Measurements from ENCODE around the gene MYBPH. TPM values are rescaled to one million over a fixed set of nuclear protein-coding genes. Genes with fewer than 3 reads are reported as not detected.

MYBPH gene
- total and polyA plus RNA-seq, 2 donors (not counting 1 experiment from before 2014, with no cell fraction given), result not detected

DNA sequence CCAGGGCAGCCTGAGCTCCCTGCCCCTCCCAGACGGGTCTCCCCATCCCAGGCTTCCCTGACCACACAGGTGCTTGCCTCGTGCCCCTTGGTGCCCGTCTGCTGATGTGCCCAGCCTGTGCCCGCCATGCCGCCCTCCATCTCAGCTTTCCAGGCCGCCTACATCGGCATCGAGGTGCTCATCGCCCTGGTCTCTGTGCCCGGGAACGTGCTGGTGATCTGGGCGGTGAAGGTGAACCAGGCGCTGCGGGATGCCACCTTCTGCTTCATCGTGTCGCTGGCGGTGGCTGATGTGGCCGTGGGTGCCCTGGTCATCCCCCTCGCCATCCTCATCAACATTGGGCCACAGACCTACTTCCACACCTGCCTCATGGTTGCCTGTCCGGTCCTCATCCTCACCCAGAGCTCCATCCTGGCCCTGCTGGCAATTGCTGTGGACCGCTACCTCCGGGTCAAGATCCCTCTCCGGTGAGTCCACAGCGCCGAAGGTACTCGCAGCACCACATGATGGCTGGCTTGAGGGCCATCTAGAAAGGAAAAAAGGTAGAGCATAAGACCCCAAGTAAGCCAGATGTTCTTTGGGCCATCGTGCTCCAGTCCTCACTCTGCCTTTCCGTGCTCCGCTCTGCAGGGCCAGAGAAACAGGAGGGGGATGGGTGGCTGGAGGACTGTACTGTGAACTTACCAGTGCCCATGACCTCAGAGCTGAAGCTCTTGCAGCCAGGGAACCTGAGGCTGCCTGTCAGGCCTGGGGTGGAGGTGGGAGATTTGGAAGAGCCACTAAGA, 46.7 kb downstream of the MYBPH start:
- Mint-ChIP-seq H3K9me3 (ENCODE audit: insufficient read depth) (no peaks in the 10 kb centered on the region), H3K4me3 (no peak overlapping the region), H3K27ac (no peak overlapping the region), H3K4me1 (peaks cover 9% of the 10 kb centered on the region), H3K27me3 (peaks cover 58% of the 10 kb centered on the region)
- no peak overlapping the region for H3K4me3 ChIP-seq (ENCODE audit: control extremely low read depth in 1 of 5, extremely low read depth in 1 of 5, insufficient read depth in 1 of 5, low read depth in 2 of 5, low read length in 4 of 5)
- no peak overlapping the region for H3K4me2 ChIP-seq (replicated peaks; ENCODE audit: low read depth, low read length, poor library complexity, severe bottlenecking)
- no peaks in the 10 kb centered on the region for H3K36me3 ChIP-seq (replicated peaks in 1 of 2; ENCODE audit: control extremely low read depth in 1 of 2, control insufficient read depth in 1 of 2, extremely low read depth in 1 of 2, insufficient read depth in 2 of 2, low read length in 1 of 2)
- H3K79me2 ChIP-seq (ENCODE audit: control insufficient read depth, insufficient read depth, low read length), result no peaks in the 10 kb centered on the region
- no peaks in the 10 kb centered on the region for H4K20me1 ChIP-seq (ENCODE audit: control insufficient read depth, insufficient read depth, low read length, poor library complexity, severe bottlenecking)
- TF ChIP-seq, protein P1, sequence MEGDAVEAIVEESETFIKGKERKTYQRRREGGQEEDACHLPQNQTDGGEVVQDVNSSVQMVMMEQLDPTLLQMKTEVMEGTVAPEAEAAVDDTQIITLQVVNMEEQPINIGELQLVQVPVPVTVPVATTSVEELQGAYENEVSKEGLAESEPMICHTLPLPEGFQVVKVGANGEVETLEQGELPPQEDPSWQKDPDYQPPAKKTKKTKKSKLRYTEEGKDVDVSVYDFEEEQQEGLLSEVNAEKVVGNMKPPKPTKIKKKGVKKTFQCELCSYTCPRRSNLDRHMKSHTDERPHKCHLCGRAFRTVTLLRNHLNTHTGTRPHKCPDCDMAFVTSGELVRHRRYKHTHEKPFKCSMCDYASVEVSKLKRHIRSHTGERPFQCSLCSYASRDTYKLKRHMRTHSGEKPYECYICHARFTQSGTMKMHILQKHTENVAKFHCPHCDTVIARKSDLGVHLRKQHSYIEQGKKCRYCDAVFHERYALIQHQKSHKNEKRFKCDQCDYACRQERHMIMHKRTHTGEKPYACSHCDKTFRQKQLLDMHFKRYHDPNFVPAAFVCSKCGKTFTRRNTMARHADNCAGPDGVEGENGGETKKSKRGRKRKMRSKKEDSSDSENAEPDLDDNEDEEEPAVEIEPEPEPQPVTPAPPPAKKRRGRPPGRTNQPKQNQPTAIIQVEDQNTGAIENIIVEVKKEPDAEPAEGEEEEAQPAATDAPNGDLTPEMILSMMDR (IDR thresholded peaks at IDR 0.05), result no peak
- TF ChIP-seq EZH2 (IDR thresholded peaks at IDR 0.05; ENCODE audit: borderline replicate concordance, insufficient read depth, low read depth, low read length, poor library complexity, severe bottlenecking), result no peak
- ATAC-seq (ENCODE audit: low read depth) (no peak), DNase-seq (no peak)
- no peak overlapping the region for H3K9ac ChIP-seq (ENCODE audit: low read length)
- POLR2A ChIA-PET, result no interaction called here
- H3K27me3 ChIP-seq (replicated peaks in 1 of 4; ENCODE audit: control extremely low read depth in 1 of 4, control insufficient read depth in 3 of 4, insufficient read depth in 4 of 4, low read length in 3 of 4), result peaks cover 0 to 37% (median 16%) of the 10 kb centered on the region in 4 experiments
- intact Hi-C loops (cut with micrococcal nuclease), result no loop called here
- H3K27ac ChIP-seq (ENCODE audit: low read length in 2 of 2), result no peak overlapping the region
- 93% methylated on average over 29 of the region's 29 CpGs for WGBS (ENCODE audit: insufficient coverage)
- H3K9me3 ChIP-seq (ENCODE audit: control extremely low read depth in 1 of 3, control insufficient read depth in 2 of 3, insufficient read depth in 1 of 3, low read length in 2 of 3), result peaks cover 0 to 6% (median 0%) of the 10 kb centered on the region in 3 donors
- H2AFZ ChIP-seq (ENCODE audit: insufficient read depth, low read depth, low read length, poor library complexity, severe bottlenecking), result no peak overlapping the region
- H3K4me1 ChIP-seq (ENCODE audit: control insufficient read depth in 2 of 2, insufficient read depth in 2 of 2, low read length in 2 of 2), result peaks cover 7 to 12% of the 10 kb centered on the region in 2 donors
- CTCF ChIA-PET, result no interaction called here

DNA sequence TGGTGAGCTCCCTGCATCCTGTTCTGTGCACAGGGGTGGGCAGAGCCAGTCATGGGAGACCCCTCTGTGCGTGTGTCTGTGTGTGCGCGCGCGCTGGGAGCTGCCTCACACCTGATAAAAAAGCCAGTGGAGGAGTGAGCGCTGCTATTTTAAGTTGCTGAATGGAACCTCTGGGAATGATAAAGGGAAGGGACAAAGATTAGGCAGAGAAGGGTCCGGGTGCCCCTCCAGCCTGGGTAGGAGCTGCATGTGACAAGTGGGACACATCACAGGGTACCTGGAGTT, 47.3 kb downstream of the MYBPH start:
- H3K27me3 Mint-ChIP-seq, result peaks cover 64% of the 10 kb centered on the region
- H3K4me3 Mint-ChIP-seq, result no peak overlapping the region
- Histone ChIP-seq H3K27ac (ENCODE audit: low read length in 2 of 2) (no peak overlapping the region), H2AFZ (ENCODE audit: insufficient read depth, low read depth, low read length, poor library complexity, severe bottlenecking) (no peak overlapping the region), H3K9me3 (ENCODE audit: control extremely low read depth in 1 of 3, control insufficient read depth in 2 of 3, insufficient read depth in 1 of 3, low read length in 2 of 3) (peaks cover 0 to 6% (median 0%) of the 10 kb centered on the region in 3 donors), H3K9ac (ENCODE audit: low read length) (no peak overlapping the region), H3K27me3 (replicated peaks in 1 of 4; ENCODE audit: control extremely low read depth in 1 of 4, control insufficient read depth in 3 of 4, insufficient read depth in 4 of 4, low read length in 3 of 4) (peaks cover 0 to 38% (median 16%) of the 10 kb centered on the region in 4 experiments), H3K4me1 (ENCODE audit: control insufficient read depth in 2 of 2, insufficient read depth in 2 of 2, low read length in 2 of 2) (peaks cover 7 to 12% of the 10 kb centered on the region in 2 donors), H3K79me2 (ENCODE audit: control insufficient read depth, insufficient read depth, low read length) (no peaks in the 10 kb centered on the region), H3K4me2 (replicated peaks; ENCODE audit: low read depth, low read length, poor library complexity, severe bottlenecking) (peak overlapping the region; percentile 51), H4K20me1 (ENCODE audit: control insufficient read depth, insufficient read depth, low read length, poor library complexity, severe bottlenecking) (no peaks in the 10 kb centered on the region), H3K36me3 (replicated peaks in 1 of 2; ENCODE audit: control extremely low read depth in 1 of 2, control insufficient read depth in 1 of 2, extremely low read depth in 1 of 2, insufficient read depth in 2 of 2, low read length in 1 of 2) (no peaks in the 10 kb centered on the region), H3K4me3 (ENCODE audit: control extremely low read depth in 1 of 5, extremely low read depth in 1 of 5, insufficient read depth in 1 of 5, low read depth in 2 of 5, low read length in 4 of 5) (no peak overlapping the region)
- WGBS (ENCODE audit: insufficient coverage), result 38% methylated on average over 7 of the region's 7 CpGs
- intact Hi-C loops (cut with micrococcal nuclease), result no loop called here
- DNase-seq (no peak), ATAC-seq (ENCODE audit: low read depth) (no peak)
- ChIA-PET POLR2A (no interaction called here), CTCF (no interaction called here)
- TF ChIP-seq, protein P1 (IDR thresholded peaks at IDR 0.05), result no peak
- TF ChIP-seq EZH2 (IDR thresholded peaks at IDR 0.05; ENCODE audit: borderline replicate concordance, insufficient read depth, low read depth, low read length, poor library complexity, severe bottlenecking), result no peak
- no peak overlapping the region for H3K27ac Mint-ChIP-seq
- peaks cover 9% of the 10 kb centered on the region for H3K4me1 Mint-ChIP-seq
- no peaks in the 10 kb centered on the region for H3K9me3 Mint-ChIP-seq (ENCODE audit: insufficient read depth)

All from B cell (primary cell).